Hematopoietic multipotent progenitor cell treated with erythropoietin and hydrocortisone succinate and interleukin-3 and kit ligand, for 15 days (in vitro differentiated cells): ENCODE data around the gene PDHX.
"Not testable (repeated sequence)": the region's sequence is repeated elsewhere in the genome, so short reads cannot be mapped to it uniquely, and the experiment has no call there.

Experiments
- DNase-seq: peaks from one replicate; pipeline ENCODE4 v3.0.0-alpha.2; 2015; ENCODE audit warnings: low spot score

PDHX gene

GRCh38 chr11:34916015-34916842 lies at the start of gene PDHX, which contains the start of gene APIP:
PDHX (plus strand) TSS chr11:34916618; CDS start chr11:34916656, 38 bp downstream.
APIP (minus strand) TSS chr11:34916379; CDS start chr11:34916284, 95 bp downstream.
- DNase-seq, result peak; percentile 96

GRCh38 chr11:34869425-34869824 lies 47.0 kb upstream of the PDHX start:
- no peak for DNase-seq

- DNase-seq, result no peak
These were observed 45.7 kb upstream of the PDHX start for GRCh38 chr11:34870548-34871196.

GRCh38 chr11:34874202-34874601 lies 42.2 kb upstream of the PDHX start:
- DNase-seq, result no peak

GRCh38 chr11:34877375-34877975 lies 38.9 kb upstream of the PDHX start:
- no peak for DNase-seq

GRCh38 chr11:34881900-34882299 lies 34.5 kb upstream of the PDHX start:
- DNase-seq, result no peak

GRCh38 chr11:34886609-34887008 lies 29.8 kb upstream of the PDHX start:
- DNase-seq, result no peak

GRCh38 chr11:34887260-34887659 lies 29.2 kb upstream of the PDHX start:
- no peak for DNase-seq

GRCh38 chr11:34890089-34890488 lies 26.3 kb upstream of the PDHX start:
- DNase-seq, result no peak

GRCh38 chr11:34890812-34891211 lies 25.6 kb upstream of the PDHX start:
- DNase-seq, result peak; percentile 5

- DNase-seq, result no peak
These were observed 24.8 kb upstream of the PDHX start for GRCh38 chr11:34891611-34892010.

GRCh38 chr11:34893416-34893815 lies 23.0 kb upstream of the PDHX start:
- DNase-seq, result no peak

GRCh38 chr11:34896191-34896590 lies 20.2 kb upstream of the PDHX start:
- not testable (repeated sequence) for DNase-seq

- no peak for DNase-seq
These were observed 19.1 kb upstream of the PDHX start for GRCh38 chr11:34897171-34897870.

GRCh38 chr11:34898474-34898873 lies 17.9 kb upstream of the PDHX start:
- no peak for DNase-seq

- DNase-seq, result no peak
These were observed 16.8 kb upstream of the PDHX start for GRCh38 chr11:34899633-34900016.

GRCh38 chr11:34904421-34904955 lies 11.9 kb upstream of the PDHX start:
- no peak for DNase-seq

- DNase-seq, result no peak
These were observed 10.8 kb upstream of the PDHX start for GRCh38 chr11:34905666-34906065.

GRCh38 chr11:34907934-34908593 lies 8.4 kb upstream of the PDHX start:
- DNase-seq, result no peak

- no peak for DNase-seq
These were observed 7.0 kb upstream of the PDHX start for GRCh38 chr11:34909415-34909814.

- no peak for DNase-seq
These were observed 6.5 kb upstream of the PDHX start for GRCh38 chr11:34909955-34910354.

GRCh38 chr11:34910817-34911216 lies 5.6 kb upstream of the PDHX start:
- no peak for DNase-seq
